Tibial nerve (tissue), 4 donors: ENCODE results near the gene SRA1. TPM values are rescaled to one million over a fixed set of nuclear protein-coding genes. Genes with fewer than 3 reads are reported as not detected.
A peak's percentile ranks its signal among the peaks of the same experiment; 100 is the strongest.
"Not testable (repeated sequence)": the region's sequence is repeated elsewhere in the genome, so short reads cannot be mapped to it uniquely, and the experiment has no call there.

Source experiments
- DNase-seq, 2 donors: peaks; one replicate each; pipeline ENCODE4 v3.0.0-alpha.2; 2019; ENCODE audit warnings: low spot score in 2 of 2
- H3K27ac ChIP-seq, 4 donors: fragments of 200-600 bp; sonication (generic) in 3 of 4; one replicate each; pipeline ENCODE4 v1.5.1; 2017 to 2019; ENCODE audit warnings: mild to moderate bottlenecking in 1 of 4
- H3K27me3 ChIP-seq, 2 donors: fragments of 200-600 bp; sonication (generic) in 1 of 2; one replicate each; pipeline versions ENCODE4 v1.5.1 to v1.6.0; 2017 to 2019
- H3K36me3 ChIP-seq, 3 donors: fragments of 200-600 bp; sonication (generic); one replicate each; pipeline ENCODE4 v1.5.1; 2018 to 2019
- H3K4me1 ChIP-seq, 4 donors: fragments of 200-600 bp; sonication (generic) in 3 of 4; one replicate each; pipeline ENCODE4 v1.5.1; 2017 to 2019
- H3K4me3 ChIP-seq, 4 donors: fragments of 200-600 bp; sonication (generic) in 3 of 4; one replicate each; pipeline ENCODE4 v1.5.1; 2017 to 2019; ENCODE audit warnings: mild to moderate bottlenecking in 1 of 4, moderate library complexity in 1 of 4
- H3K9me3 ChIP-seq, 4 donors: fragments of 200-600 bp; sonication (generic) in 3 of 4; one replicate each; pipeline ENCODE4 v1.5.1; 2017 to 2019
- EP300 ChIP-seq, 2 donors: sonication (generic); formaldehyde crosslinking; IDR thresholded peaks; one replicate each; pipeline ENCODE4 v1.6.1; 2017; ENCODE audit warnings: antibody characterized with exemption in 2 of 2, mild to moderate bottlenecking in 1 of 2
- POLR2A ChIP-seq, 2 donors: fragments of 450-650 bp; IDR thresholded peaks; one replicate each; pipeline ENCODE4 v1.6.1; 2017; ENCODE audit warnings: antibody characterized with exemption in 2 of 2, mild to moderate bottlenecking in 2 of 2, moderate library complexity in 2 of 2
- WGBS, 2 donors: methylation state at CpG; one replicate each; pipeline ENCODE4 v1.1.5; 2018; 5-methylcytosine and 5-hydroxymethylcytosine counted together
- total RNA-seq, 4 donors: library from RNA; depleted of rRNA; stranded (reverse); fragments of >200 nt; gene quantifications; one replicate each; pipeline ENCODE4 v1.1.0, GENCODE V29; 2016
- TF ChIP-seq, protein P1 (sequence below), 5 experiments: fragments of 200-600 bp in 3 of 5; fragments of 450-650 bp in 2 of 5; sonication (generic) in 3 of 5; IDR thresholded peaks; one replicate each; pipeline ENCODE4 v1.5.1; 2016 to 2019; ENCODE audit warnings: antibody characterized with exemption in 5 of 5, mild to moderate bottlenecking in 3 of 5, moderate library complexity in 2 of 5

SRA1 gene
- total RNA-seq, 4 donors from 2014 or later, result 16.6 to 23.7 (median 19.2) TPM

DNA sequence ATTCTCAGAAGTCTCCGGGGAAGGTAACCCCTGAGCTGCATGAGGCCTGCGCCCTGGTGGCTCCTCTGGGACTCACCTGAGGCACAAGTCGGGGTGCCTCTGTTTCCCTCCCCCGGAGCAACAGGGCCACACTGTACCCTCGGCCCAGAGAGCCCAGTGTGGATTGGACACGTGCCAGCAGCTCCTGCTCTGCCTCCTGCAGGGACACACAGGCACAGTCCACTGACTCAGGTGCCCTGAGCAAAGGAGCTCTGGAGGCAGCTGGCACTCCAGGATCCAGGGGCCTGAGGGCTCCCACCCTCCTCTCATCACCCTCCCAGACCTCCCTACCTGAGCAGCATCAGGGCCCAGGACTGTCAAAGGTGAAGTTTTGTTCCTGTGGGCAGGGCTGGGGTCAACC is 36.9 kb upstream of the SRA1 start:
- Histone ChIP-seq H3K4me1 (peaks cover 0 to 31% (median 3%) of the 10 kb centered on the region in 4 donors), H3K4me3 (no peak overlapping the region), H3K27me3 (no peaks in the 10 kb centered on the region), H3K9me3 (no peaks in the 10 kb centered on the region), H3K36me3 (no peaks in the 10 kb centered on the region), H3K27ac (no peak overlapping the region)
- TF ChIP-seq EP300 (IDR thresholded peaks at IDR 0.05) (no peak), POLR2A (IDR thresholded peaks at IDR 0.05) (no peak)
- TF ChIP-seq, protein P1, sequence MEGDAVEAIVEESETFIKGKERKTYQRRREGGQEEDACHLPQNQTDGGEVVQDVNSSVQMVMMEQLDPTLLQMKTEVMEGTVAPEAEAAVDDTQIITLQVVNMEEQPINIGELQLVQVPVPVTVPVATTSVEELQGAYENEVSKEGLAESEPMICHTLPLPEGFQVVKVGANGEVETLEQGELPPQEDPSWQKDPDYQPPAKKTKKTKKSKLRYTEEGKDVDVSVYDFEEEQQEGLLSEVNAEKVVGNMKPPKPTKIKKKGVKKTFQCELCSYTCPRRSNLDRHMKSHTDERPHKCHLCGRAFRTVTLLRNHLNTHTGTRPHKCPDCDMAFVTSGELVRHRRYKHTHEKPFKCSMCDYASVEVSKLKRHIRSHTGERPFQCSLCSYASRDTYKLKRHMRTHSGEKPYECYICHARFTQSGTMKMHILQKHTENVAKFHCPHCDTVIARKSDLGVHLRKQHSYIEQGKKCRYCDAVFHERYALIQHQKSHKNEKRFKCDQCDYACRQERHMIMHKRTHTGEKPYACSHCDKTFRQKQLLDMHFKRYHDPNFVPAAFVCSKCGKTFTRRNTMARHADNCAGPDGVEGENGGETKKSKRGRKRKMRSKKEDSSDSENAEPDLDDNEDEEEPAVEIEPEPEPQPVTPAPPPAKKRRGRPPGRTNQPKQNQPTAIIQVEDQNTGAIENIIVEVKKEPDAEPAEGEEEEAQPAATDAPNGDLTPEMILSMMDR (IDR thresholded peaks at IDR 0.05), result no peak
- 56 to 100% methylated on average over 2 to 3 of the region's 6 CpGs for WGBS, 2 donors
- no peak for DNase-seq

DNA sequence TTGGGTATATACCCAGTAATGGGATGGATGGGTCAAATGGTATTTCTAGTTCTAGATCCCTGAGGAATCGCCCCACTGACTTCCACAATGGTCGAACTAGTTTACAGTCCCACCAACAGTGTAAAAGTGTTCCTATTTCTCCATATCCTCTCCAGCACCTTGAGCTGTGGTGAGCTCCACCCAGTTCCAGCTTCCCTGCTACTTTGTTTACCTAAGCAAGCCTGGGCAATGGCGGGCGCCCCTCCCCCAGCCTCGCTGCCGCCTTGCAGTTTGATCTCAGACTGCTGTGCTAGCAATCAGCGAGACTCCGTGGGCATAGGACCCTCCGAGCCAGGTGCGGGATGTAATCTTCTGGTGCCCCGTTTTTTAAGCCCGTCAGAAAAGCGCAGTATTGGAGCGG is 35.8 kb upstream of the SRA1 start:
- 61 to 62% methylated on average over 13 of the region's 14 CpGs for WGBS, 2 donors
- not testable (repeated sequence) for H3K36me3 ChIP-seq, H3K4me3 ChIP-seq, H3K27me3 ChIP-seq, H3K9me3 ChIP-seq, H3K27ac ChIP-seq, DNase-seq
- H3K4me1 ChIP-seq, result peaks cover 0 to 38% (median 8%) of the 10 kb centered on the region in 4 donors

DNA sequence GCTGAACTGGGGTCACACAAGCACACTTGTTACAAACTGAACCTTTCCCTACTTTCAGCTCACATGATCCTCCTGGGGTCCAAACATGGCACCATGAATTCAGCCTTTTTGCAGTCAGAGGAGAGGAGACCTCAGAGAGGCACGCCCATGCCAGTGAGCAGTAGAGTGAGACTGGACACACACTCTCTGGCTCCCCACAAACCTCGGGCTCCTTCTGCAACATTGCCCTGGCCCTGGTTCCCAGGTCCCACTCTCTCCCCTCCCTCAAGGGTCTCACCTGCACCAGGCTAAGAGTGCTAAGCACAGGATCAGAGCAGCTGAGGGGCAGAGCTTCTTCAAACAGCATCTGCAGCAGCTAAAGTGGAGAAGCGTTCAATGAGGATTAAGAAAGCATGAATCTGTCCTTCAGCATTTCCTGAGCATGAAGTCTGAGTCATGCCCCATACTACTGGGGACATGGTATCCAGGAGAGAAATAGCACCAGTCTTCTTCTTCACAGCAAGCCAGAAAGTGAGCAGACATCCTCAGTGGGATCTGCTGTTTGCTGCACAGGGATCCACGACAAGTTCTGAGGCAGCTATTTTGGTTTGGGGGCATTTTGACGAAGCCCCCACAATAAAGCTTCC is 34.6 kb upstream of the SRA1 start:
- TF ChIP-seq POLR2A (IDR thresholded peaks at IDR 0.05), result no peak
- TF ChIP-seq, protein P1 (IDR thresholded peaks at IDR 0.05), result no peak
- TF ChIP-seq EP300 (IDR thresholded peaks at IDR 0.05), result no peak
- Histone ChIP-seq H3K27ac (no peak overlapping the region), H3K27me3 (no peaks in the 10 kb centered on the region), H3K4me1 (peaks cover 0 to 38% (median 8%) of the 10 kb centered on the region in 4 donors), H3K4me3 (peak overlapping the region in 1 of 4 donors; percentile 17), H3K9me3 (no peaks in the 10 kb centered on the region), H3K36me3 (no peaks in the 10 kb centered on the region)
- DNase-seq, result no peak
- 71 to 81% methylated on average over 5 of the region's 5 CpGs for WGBS, 2 donors

DNA sequence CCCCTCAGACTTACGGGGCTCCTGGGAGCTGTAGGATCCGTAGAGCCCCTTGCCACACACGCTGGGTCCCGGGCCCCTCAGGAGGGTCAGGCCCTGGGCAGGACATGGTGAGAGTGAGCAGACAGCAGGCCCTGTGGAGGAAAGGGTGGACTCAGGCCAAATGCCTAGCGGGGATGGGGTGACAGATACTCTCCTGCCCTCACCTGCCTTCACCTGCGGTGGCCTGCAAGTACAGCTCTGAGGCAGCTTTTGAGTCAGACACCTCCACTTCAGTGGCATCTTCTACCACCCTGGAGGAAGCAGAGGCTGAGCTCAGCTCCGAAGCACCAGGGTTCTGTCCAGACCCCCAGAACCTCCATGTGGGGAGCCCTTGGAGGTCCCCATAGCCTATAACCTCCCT is 33.6 kb upstream of the SRA1 start:
- H3K27ac ChIP-seq, result no peak overlapping the region
- DNase-seq, result no peak
- H3K9me3 ChIP-seq, result no peaks in the 10 kb centered on the region
- no peak overlapping the region for H3K4me3 ChIP-seq
- H3K27me3 ChIP-seq, result no peaks in the 10 kb centered on the region
- H3K36me3 ChIP-seq, result no peaks in the 10 kb centered on the region
- peaks cover 0 to 32% (median 8%) of the 10 kb centered on the region in 4 donors for H3K4me1 ChIP-seq
- WGBS, 2 donors, result 78 to 84% methylated on average over 7 of the region's 7 CpGs
- TF ChIP-seq, protein P1 (IDR thresholded peaks at IDR 0.05), result no peak
- no peak for TF ChIP-seq EP300 (IDR thresholded peaks at IDR 0.05)
- no peak for TF ChIP-seq POLR2A (IDR thresholded peaks at IDR 0.05)

DNA sequence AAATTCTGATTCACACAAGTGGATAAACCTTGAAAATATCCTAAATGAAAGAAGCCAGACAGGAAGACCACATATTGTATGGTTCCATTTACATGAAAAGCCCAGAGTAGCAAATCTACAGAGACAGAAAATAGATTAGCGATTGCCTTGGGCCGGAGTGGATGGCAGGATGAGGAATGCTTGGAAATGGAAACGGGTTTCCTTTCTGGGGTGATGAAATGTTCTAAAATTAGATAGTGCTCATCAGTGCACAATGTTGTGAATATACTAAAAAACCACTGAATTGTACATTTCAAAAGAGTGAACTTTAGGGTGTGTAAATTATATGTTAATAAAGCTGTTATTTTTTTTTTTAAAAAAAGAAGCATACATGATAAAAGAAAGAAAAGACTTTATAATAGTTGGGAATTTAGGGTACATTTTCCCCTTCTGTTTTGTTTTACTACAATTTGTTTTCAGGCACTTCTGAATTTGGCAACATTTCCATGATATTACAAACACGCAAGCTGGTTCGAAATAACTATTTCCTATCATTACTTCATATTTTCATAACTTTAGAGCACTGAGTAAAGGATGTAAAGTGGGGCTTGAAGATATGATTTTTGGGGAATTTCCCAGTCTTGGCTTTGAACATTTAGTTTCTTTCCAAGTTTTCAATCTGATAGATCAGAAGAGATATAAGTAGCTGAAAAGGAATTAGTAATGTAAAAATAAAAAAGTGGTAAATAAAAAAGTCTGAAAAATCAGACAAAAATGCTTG is 31.2 kb upstream of the SRA1 start:
- H3K9me3 ChIP-seq, result no peaks in the 10 kb centered on the region
- H3K4me1 ChIP-seq, result peaks cover 0 to 19% (median 8%) of the 10 kb centered on the region in 4 donors
- WGBS, 2 donors, result 42 to 47% methylated on average over 5 of the region's 5 CpGs
- peak overlapping the region in 2 of 4 donors; percentile 36 to 55 for H3K27ac ChIP-seq
- H3K27me3 ChIP-seq, result no peaks in the 10 kb centered on the region
- DNase-seq, result no peak
- TF ChIP-seq POLR2A (IDR thresholded peaks at IDR 0.05) (no peak), EP300 (IDR thresholded peaks at IDR 0.05) (peak in 1 of 2 donors; percentile 23)
- TF ChIP-seq, protein P1 (IDR thresholded peaks at IDR 0.05), result no peak
- H3K4me3 ChIP-seq, result no peak overlapping the region
- H3K36me3 ChIP-seq, result no peaks in the 10 kb centered on the region
